NCI-H146 (cell line): ENCODE results near the gene TMEM242.
"Not testable (repeated sequence)": the region's sequence is repeated elsewhere in the genome, so short reads cannot be mapped to it uniquely, and the experiment has no call there.

Experiments
- DNase-seq: peaks from one replicate; lab custom pipeline; 2025; lab: John Stamatoyannopoulos, UW

The TMEM242 gene

DNA sequence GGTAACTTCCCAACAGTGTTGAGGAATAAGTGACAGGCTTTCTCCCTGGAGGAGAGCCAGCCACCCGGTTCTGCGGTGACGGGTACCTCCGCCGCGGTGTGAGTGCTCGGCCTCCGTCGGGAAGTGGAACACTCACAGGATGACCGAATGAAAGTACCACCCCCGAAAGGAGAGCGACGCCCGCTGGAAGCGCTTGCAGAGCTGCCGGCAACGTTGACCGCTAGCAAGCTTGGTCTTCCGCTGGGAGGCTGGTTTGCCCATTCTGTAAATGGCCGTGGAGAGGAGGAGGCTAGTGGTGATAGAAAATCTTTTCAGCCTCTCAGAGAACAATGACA lies 614 bp upstream of the TMEM242 start:
- DNase-seq, result no peak

DNA sequence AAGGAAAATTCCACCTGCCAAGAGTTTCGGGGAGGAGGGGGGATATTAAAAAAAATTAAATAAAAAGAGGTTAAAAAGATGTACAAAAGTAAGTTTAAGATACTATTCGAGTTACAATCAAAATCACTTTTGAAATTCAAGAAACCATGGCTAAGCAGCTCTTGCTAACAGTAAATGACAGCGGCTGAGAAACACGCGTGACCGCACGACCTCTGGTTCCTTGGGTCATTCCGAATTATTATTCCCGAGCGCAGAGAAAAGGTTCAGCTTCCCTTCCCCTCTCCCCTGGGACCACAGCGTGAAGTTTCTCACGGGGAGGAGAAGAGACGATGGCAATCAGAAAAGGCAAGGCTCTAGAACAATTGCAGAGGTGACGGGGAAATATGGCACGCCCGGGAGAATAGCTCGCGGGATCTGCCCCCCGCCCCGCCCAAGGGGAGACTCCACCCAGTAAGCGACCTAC lies 496 bp downstream of the TMEM242 start:
- DNase-seq, result no peak

DNA sequence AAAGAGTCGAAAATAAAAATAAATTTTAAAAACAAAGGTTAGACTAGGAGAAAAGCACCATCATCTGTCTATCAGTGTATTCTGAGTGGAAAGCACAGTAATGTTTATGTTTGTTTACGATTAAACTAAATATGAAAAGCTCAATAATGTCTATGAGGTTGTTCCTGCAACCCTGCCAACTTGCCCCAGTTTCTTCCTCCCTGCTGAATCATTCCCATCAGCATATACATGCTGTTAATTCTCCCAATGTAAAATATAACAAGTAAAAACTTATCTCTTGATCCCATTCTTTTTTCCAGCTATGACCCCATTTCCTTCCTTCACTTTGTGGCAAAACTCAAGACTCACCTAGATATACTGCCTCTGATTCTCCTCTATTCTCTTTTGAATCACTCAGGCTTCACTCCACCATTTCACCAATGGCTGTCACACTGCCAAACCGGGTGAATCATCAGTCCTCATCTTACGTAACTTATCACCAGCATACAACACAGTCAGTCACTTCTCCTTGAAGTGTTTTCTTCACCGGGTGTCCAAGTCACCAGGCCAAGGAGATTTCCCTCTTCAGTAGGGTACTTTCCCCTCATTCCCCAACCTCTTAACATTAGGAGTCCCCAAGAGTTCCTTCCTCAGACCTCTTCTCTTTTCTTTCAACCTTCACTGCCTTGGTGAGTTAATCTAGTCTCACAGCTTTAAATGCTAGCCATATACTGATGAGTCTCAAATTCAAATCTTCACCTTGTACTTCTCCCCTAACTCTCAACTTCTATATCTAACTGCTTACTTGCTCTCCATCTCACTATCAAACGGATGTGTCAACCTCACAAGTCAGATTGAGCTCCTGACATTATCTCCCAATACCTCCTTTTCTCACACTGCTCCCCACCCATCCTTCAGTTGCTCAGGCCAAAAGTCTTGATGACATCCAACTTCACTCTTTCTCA lies 6.2 kb downstream of the TMEM242 start:
- DNase-seq, result no peak

DNA sequence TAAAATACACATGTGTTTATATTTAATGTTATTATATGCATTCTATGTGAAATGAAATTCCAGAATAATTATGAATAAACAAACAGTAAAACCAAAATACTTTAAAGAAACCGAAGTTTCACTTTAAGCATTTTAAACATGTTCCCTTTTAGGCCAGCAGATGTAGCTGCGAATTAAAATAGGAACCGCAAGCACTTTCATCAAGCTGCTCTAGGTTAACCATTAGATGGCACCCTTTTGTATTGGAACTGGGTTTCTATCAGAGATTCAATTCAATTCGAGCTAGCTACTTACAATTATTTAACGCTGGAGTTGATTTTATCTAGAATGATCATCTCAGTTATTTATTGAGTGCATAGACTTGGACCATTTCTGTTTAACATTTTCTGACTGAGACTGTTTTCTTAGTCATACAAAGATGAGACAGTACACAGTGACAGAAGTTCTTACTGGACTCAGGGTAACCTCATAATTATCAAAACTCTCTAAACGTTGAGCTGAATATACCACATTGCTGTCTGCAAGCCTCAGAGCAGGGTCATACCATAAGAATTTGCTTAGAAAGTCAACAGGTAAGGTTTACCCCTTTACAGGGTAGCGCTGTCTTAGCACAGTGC lies 8.5 kb downstream of the TMEM242 start:
- no peak for DNase-seq

DNA sequence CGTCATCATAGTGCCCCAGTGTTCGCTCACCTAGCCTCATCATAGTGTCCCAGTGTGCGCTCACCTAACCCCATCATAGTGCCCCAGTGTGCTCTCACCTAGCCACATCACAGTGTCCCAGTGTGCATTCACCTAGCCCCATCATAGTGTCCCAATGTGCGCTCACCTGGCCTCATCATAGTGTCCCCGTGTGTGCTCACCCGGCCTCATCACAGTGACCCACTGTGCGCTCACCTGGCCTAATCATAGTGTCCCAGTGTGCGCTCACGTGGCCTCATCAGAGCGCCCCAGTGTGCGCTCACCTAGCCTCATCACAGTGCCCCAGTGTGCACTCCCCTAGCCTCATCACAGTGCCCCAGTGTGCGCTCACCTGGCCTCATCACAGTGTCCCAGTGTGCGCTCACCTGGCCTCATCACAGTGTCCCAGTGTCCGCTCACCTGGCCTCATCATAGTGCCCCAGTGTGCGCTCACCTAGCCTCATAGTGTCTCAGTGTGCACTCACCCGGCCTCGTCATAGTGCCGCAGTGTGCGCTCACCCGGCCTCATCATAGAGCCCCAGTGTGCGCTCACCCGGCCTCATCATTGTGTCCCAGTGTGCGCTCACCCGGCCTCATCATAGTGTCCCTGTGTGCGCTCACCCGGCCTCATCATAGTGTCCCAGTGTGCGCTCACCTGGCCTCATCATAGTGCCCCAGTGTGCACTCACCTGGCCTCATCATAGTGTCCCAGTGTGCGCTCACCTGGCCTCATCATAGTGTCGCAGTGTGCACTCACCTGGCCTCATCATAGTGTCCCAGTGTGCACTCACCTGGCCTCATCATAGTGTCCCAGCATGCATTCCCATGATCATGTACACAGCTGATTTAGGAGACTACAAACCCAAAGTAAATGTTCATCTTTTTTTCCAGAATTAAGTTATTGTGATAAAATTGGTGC lies 9.5 kb downstream of the TMEM242 start:
- DNase-seq, result no peak

DNA sequence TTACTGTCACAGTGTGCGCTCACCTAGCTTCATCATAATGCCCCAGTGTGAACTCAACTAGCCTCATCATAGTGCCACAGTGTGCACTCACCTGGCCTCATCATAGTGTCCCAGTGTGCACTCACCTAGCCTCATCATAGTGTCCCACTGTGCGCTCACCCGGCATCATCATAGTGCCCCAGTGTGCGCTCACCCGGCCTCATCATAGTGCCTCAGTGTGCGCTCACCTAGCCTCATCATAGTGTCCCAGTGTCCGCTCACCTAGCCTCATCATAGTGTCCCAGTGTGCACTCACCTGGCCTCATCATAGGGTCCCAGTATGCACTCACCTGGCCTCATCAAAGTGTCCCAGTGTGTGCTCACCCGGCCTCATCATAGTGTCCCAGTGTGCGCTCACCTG lies 10.6 kb downstream of the TMEM242 start:
- DNase-seq, result no peak

DNA sequence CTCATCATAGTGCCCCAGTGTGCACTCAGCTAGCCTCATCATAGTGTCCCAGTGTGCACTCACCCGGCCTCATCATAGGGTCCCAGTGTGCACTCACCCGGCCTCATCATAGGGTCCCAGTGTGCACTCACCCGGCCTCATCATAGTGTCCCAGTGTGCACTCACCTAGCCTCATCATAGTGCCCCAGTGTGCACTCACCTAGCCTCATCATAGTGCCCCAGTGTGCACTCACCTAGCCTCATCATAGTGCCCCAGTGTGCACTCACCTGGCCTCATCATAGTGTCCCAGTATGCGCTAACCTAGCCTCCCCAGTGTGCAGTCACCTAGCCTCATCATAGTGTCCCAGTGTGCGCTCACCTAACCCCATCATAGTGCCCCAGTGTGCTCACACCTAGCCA lies 12.6 kb downstream of the TMEM242 start:
- DNase-seq, result not testable (repeated sequence)

DNA sequence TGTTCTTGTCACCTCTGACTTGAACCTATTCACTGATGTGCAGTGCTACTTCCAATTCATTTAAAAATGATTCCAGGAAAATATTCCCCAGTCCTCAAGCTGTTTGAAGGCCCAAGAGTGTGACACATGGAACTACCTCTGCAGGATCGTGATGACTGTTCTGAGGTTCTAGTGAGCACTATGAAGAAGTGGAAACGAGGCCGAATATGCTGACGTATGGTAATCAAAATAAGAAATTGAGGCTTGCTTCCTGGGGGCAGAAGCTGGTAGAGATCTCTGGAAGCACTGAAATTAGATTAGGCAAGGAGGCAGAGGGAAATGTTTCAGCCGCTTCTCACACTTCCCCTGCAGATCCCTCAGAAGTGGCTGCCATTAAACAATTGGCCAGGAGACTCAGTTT lies 15.7 kb downstream of the TMEM242 start:
- no peak for DNase-seq

DNA sequence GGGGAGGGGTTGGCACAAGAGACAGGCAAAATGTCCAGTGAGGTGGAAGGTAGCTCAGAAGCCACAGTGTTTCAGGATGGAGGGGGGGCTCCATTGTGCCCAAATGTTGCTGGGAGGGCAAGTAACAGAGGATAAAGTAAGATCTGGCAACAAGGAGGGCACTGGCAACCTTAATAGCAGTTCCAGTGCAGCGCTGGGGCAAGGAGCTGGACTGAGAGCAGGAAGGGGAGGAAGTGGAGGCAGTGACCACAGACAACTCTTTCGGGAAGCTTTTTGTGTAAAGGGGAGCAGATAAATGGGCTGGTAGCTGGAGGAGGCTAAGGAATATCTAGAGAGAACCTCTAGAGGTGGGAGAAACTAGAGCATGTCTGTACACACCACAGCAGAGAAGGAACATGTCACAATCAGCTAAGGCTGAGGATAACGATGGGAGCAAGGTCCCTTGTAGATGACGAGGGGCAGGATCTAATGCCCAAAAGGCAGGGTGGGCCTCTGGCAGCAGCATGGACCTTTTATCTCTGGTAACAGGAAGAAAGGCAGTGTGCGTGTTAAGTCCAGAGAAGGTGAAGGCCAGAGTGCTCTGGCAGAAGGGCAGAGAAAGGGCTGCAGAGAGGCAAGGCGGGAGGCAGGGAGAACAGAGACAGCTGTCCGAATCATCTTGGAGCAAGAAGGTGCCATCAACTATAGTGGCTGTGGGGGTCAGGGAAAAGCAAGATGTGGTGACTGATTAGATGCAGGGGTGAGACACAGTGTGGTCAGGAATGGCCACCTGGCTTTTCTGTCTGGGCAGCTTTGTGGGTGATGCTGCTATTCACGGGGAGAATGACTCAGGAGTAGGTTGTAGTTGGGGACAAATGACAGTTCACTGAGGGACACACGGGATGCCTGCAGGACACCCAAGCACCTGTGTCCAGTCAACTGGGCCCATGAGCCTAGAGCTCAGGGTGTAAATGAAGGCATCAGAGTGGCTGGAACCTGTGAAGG lies 17.4 kb downstream of the TMEM242 start:
- DNase-seq, result no peak

DNA sequence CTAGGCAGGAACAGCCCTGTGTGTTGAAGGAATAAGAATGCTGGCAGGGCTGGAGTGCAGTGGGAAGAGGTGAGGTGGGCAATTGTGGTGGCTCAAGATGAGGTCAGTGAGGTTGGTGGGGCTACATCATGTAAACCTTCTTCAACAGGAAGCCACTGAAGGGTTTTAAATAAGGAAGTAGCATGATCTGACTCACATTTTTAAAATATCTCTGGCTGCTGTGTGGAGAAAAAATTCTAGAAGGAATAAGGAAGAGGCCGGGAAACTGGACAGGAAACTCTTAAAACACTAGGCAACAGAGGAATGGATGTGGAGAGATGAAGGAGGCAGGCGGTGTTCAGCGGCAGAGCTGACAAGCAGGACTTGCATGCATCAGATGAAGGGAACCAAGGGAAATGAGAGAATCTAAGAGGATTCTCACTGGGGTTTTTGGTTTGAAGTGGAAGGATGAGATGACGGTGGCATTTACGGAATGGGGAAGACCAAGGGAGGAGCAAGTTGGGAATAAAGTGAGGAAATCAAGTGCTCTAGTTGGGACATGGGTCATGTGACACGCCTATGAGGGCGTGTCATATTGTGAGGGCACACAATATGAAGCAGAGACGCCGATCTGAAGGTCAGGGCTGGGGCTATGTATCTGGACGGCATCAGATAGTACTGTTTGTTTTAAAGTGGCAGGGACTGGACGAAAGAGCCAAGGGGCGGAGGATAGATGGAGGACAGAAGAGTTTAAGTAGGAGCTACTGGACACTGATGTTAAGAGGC lies 18.2 kb downstream of the TMEM242 start:
- no peak for DNase-seq

DNA sequence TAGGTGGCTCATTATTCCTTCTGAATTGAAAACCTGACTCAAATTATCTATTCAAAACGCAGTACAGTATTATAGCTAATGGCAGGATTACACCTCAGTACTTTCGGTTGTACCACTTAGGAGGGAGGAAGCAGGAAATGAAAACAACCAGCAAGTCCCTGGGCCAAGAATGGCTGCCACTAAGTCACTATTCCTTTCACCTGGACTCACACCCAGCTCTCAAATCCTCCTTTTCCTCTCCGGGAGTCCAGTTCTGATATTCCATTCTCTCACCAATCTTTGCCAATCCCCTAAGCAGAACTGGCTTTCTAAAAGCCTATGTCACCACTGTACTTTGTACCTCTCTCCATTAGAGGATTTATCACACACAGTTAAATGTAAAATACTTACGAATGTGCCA lies 20.6 kb downstream of the TMEM242 start:
- DNase-seq, result no peak

DNA sequence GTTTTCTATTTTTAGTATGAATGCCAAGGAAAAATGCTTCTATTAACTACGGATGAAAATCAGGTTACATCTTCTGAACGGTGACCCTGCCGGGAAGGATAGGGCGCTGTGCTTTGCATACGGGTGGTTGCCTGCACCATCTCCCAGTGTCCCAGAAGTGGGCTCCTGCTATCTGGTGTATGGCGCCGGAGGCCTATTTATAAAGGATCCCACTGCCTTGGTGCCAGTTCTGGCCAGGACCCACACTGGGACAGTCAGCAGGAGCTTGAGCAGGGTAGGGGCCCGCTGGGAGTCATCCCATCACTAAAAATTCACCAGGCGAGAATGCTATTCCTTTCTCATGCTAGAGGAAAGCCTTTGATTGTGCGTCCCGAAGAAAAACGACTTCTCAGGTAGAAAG lies 22.9 kb downstream of the TMEM242 start:
- DNase-seq, result no peak

DNA sequence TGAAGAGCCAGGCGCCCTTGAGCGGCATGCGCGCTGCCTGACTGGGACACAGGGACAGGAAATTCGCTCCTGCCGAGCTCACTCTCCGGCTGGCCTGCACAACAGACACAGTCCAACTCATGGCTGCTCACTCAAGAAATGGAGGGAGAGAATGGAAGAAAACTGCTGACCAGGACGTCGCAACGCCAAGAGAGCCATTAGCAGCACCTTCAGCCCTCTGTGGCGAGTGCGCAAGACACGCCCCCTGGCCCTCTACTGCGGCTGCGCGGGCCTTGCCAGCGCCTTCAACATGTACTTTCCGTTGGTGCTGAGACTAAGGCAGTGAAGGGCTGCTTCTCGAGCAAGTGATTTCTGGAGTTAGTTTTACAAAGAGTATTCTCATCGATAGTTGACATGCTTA lies 23.3 kb downstream of the TMEM242 start:
- no peak for DNase-seq

DNA sequence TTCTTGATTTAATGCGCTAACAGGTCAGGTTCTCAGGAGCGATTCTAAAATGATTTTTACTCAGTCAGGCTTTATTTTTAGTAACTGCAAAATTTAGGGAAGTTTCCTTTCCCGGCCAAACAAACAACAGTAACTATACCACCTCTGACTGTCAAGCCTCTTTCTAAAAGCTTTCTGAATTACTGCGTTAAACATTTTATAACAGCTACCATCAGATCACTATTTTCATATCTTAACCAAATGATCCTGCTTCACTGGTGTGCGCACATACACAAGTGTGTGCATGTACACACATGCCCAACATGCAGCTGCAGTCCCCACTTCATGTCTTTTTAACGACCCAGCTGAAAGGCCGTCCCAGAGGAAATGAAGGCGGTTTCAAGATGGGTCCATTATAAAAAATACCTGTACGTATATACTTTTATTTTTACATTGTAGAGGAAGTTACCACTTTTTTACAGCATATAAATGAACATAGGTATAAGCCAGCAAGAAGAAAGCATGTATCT lies 25.0 kb downstream of the TMEM242 start:
- DNase-seq, result no peak

DNA sequence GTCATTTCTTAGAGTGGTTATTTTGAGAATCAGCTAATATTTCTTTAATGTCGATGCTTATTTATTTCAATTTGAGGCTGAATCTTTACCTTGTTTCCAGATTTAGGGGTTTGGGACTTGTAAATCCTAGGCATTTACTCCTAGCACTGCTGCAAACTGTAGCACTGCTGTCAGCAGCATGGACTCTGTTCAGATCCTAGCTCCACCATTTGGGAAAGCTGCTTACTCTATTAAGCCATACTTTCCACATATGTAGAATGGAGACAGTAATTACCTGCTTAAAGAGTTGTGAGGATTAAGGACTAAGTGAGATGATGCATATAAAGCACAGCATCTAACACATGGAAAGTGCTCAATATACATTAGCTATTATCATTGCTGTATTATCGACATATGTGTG lies 28.7 kb downstream of the TMEM242 start:
- DNase-seq, result no peak

DNA sequence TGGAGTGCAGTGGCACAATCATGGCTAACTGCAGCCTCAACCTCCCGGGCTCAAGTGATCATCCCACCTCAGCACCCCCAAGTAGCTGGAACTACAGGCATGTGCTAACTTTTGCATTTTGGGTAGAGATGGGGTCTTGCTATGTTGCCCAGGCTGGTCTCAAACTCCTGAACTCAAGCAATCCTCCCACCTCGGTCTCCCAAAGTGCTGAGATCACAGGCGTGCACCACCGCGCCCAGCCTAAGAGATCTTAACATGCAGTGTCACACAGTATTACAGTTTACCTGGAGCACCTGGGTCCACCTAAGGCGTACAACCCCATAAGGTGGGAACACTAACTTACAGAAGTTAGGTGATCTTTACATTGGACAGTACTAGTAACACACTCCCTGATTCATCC lies 29.5 kb downstream of the TMEM242 start:
- no peak for DNase-seq

DNA sequence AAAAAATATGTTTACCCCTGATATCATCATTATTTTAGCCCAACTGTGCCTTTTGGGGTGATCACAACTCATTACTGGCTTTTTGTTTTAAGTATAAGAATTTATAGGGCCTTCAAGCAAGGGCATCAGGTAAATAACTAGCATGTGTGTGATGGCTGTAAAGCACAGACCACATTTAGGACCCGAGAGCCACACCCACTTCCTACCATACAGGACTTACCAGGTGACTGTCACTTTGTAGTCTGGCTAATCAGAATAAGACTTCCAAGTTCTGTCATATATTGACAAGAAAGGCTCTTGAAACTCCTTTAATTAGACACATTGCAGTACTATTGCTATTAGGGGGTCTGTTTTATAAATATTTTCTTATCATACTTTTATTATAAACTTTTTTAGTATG lies 31.1 kb downstream of the TMEM242 start:
- DNase-seq, result no peak

DNA sequence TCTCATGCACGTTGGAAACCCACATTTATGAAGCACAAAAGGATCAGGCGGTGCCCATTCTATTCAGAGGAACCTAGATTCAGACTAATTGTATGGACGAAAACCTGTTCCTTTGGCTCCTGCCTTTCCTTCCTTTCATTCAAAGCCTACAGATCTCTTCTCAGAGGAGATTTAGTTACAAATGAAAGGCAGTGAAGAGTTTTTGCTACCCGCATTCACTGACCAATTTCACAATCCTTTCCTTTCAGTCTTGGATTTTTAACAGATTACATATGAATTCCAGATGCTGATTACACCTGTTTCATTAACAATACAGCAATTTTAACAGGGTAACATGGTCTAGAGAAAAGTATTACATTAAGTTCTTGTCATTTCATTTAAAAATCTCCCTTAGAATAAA lies 32.0 kb downstream of the TMEM242 start:
- DNase-seq, result no peak

DNA sequence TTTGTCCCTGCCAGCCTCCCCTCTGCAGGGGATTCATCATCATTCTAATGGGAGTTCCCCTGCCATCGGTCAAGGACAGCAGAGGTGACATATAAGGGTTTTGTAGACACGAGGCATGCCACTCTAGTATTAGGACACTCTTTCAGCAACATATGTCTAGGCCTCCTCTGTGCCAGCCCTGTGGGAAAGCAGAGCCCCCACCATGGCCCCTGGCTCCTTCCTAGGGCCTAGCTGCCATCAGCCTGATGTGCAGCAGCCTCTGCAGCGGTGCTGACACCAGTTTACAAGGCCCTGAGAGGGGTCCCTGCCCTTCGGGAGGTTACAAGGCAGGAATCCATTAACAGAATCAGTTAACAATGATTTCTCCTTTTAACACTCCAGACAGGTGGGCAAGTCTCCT lies 32.5 kb downstream of the TMEM242 start:
- no peak for DNase-seq

DNA sequence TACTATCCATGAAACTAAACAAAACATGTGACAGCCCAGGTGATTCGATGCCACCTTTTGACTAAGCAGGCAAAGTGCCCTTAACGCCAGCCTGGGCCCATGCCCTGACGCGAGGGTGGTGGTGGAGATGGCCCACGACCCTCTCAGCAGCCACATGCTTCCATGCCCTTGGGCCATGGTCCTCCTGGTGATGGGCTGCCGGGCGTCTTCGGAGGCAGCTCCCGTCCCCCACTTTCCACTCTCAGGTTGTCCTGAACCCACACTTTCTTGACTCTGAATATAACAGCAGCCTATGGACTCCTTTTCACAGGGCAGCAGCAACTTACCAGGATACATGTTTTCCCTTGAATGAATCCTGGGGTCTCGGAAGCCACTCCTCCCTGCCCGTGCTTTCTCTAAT lies 33.6 kb downstream of the TMEM242 start:
- no peak for DNase-seq
